DOHH2 (cell line): ENCODE data around the gene LBP.

Experiments
- H3F3A ChIP-seq: fragments of 200-600 bp; sonication (generic), shearing (Covaris generic); 2 replicates; pipeline ENCODE4 v1.6.0; 2016; ENCODE audit warnings: antibody characterized with exemption, mild to moderate bottlenecking; ENCODE audit not compliant: control insufficient read depth, insufficient read depth
- H3K27ac ChIP-seq: fragments of 200-600 bp; sonication (generic); 2 replicates; pipeline ENCODE4 v1.5.1; 2014; ENCODE audit warnings: low read depth, mild to moderate bottlenecking, low read length, moderate library complexity
- H3K27me3 ChIP-seq: fragments of 200-600 bp; sonication (generic); 2 replicates; pipeline ENCODE4 v1.6.1; 2014; ENCODE audit warnings: mild to moderate bottlenecking, low read length, mixed read lengths; ENCODE audit not compliant: control insufficient read depth
- H3K36me3 ChIP-seq: fragments of 200-600 bp; sonication (generic); 2 replicates; pipeline ENCODE4 v1.6.1; 2014; ENCODE audit warnings: mild to moderate bottlenecking, low read length, moderate library complexity, mixed read lengths; ENCODE audit not compliant: control insufficient read depth
- H3K4me1 ChIP-seq: fragments of 200-600 bp; sonication (generic); 2 replicates; pipeline ENCODE4 v1.6.1; 2014; ENCODE audit warnings: mild to moderate bottlenecking, low read length, mixed read lengths; ENCODE audit not compliant: control insufficient read depth
- H3K4me2 ChIP-seq: fragments of 200-600 bp; sonication (generic); 2 replicates; pipeline ENCODE4 v1.6.0; 2014; ENCODE audit warnings: mild to moderate bottlenecking, low read length, moderate library complexity
- H3K4me3 ChIP-seq: fragments of 200-600 bp; sonication (generic); 2 replicates; pipeline ENCODE4 v1.5.1; 2014; ENCODE audit warnings: mild to moderate bottlenecking, low read length, mixed read lengths
- H3K79me2 ChIP-seq: fragments of 200-600 bp; sonication (generic); 2 replicates; pipeline ENCODE4 v1.6.1; 2014; ENCODE audit warnings: mild to moderate bottlenecking, low read length, mixed read lengths; ENCODE audit not compliant: control insufficient read depth
- H3K9me2 ChIP-seq: fragments of 200-600 bp; sonication (generic); replicated peaks from 2 replicates; pipeline ENCODE4 v1.6.1; 2014; ENCODE audit warnings: mild to moderate bottlenecking, low read length, mixed read lengths; ENCODE audit not compliant: control insufficient read depth
- H3K9me3 ChIP-seq: fragments of 200-600 bp; sonication (generic); 2 replicates; pipeline ENCODE4 v1.6.1; 2014; ENCODE audit warnings: antibody characterized with exemption, low read length, mixed read lengths; ENCODE audit not compliant: control insufficient read depth, insufficient read depth
- H4K20me1 ChIP-seq: fragments of 200-600 bp; sonication (generic); 2 replicates; pipeline ENCODE4 v1.6.0; 2014; ENCODE audit warnings: low read depth, mild to moderate bottlenecking, antibody characterized with exemption, low read length, moderate library complexity; ENCODE audit not compliant: control insufficient read depth, insufficient read depth
- EZH2phosphoT487 ChIP-seq: fragments of 200-600 bp; sonication (generic); IDR thresholded peaks from 2 replicates; pipeline ENCODE4 v1.6.1; 2017; ENCODE audit warnings: borderline replicate concordance, mild to moderate bottlenecking, antibody characterized with exemption, low read length, moderate library complexity, mixed read lengths
- TF ChIP-seq, protein P1 (sequence below): fragments of 200-600 bp; sonication (generic); IDR thresholded peaks from one replicate; pipeline ENCODE4 v1.5.1; 2014; ENCODE audit warnings: antibody characterized with exemption, mild to moderate bottlenecking, low read depth, low read length; ENCODE audit not compliant: poor library complexity, severe bottlenecking

Gene LBP

DNA sequence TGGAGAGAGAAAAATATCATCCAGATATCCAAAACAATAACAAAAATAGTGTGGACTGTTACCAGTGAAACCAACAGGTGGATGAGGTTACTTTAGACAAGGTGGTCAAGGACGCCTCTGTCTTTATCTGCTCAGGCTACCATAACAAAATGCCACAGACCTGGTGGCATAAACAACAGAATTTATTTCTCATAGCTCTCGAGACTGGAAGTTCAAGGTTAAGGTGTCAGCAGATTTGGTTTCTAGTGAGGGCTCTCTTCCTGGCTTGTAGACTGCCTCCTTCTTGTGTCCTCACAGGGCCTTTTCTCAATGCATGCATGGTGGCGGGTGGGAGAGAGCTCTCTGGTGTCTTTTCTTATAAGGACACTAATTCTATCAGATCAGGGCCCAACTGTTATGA lies 21.1 kb upstream of the LBP start:
- no peaks in the 10 kb centered on the region for H3K79me2 ChIP-seq
- no peak overlapping the region for H3K27ac ChIP-seq
- no peaks in the 10 kb centered on the region for H3K4me1 ChIP-seq
- no peaks in the 10 kb centered on the region for H3F3A ChIP-seq
- H3K9me2 ChIP-seq: no peaks in the 10 kb centered on the region
- H3K4me2 ChIP-seq: no peak overlapping the region
- no peaks in the 10 kb centered on the region for H3K36me3 ChIP-seq
- TF ChIP-seq, protein P1, sequence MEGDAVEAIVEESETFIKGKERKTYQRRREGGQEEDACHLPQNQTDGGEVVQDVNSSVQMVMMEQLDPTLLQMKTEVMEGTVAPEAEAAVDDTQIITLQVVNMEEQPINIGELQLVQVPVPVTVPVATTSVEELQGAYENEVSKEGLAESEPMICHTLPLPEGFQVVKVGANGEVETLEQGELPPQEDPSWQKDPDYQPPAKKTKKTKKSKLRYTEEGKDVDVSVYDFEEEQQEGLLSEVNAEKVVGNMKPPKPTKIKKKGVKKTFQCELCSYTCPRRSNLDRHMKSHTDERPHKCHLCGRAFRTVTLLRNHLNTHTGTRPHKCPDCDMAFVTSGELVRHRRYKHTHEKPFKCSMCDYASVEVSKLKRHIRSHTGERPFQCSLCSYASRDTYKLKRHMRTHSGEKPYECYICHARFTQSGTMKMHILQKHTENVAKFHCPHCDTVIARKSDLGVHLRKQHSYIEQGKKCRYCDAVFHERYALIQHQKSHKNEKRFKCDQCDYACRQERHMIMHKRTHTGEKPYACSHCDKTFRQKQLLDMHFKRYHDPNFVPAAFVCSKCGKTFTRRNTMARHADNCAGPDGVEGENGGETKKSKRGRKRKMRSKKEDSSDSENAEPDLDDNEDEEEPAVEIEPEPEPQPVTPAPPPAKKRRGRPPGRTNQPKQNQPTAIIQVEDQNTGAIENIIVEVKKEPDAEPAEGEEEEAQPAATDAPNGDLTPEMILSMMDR: no peak
- no peak for TF ChIP-seq EZH2phosphoT487
- H3K27me3 ChIP-seq: 0 out of 2 replicates have a peak, but pooled peaks cover 3% of the 10 kb centered on the region
- no peaks in the 10 kb centered on the region for H4K20me1 ChIP-seq
- H3K4me3 ChIP-seq: no peak overlapping the region
- H3K9me3 ChIP-seq: no peaks in the 10 kb centered on the region

DNA sequence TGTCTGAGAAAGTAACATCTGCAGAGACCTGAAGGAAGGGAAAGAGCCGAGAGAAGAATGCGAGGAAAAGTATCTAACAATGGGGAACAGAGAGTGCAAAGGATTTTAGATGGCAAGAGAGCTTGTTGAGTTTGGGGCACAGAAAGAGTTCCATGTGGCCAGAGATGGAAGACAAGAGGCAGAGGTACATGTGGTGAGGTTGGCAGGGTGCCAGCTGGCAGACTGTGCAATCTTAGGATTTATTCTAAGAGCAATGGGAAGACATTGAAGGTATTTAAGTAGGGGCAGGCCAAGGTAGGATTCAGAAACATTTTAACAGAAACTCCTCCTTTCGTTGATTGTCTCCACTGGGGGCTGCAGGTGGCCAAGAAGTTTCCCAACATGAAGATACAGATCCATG lies 20.4 kb upstream of the LBP start:
- no peak overlapping the region for H3K4me2 ChIP-seq

DNA sequence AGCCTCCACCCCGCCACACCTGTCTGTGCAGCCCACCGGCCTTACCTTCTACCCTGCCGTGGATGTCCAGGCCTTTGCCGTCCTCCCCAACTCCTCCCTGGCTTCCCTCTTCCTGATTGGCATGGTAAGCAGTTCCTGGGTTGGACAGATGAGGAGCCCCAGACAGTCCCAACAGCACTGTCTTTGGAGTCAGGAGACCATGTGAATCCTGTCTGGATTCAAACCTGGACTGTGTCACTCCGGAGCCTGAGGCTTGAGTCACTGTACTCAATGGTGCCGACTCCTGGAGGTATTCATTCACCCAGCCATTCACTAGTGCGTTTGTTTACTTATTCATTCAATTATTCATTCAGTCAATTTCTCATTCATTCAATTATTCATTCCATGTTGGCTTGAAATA lies 20.0 kb upstream of the LBP start:
- no peaks in the 10 kb centered on the region for H3K9me2 ChIP-seq
- TF ChIP-seq, protein P1: no peak
- TF ChIP-seq EZH2phosphoT487: no peak
- H3K4me1 ChIP-seq: no peaks in the 10 kb centered on the region
- H3K36me3 ChIP-seq: no peaks in the 10 kb centered on the region
- H3K27me3 ChIP-seq: 0 out of 2 replicates have a peak, but pooled peaks cover 3% of the 10 kb centered on the region
- no peaks in the 10 kb centered on the region for H3K9me3 ChIP-seq
- H4K20me1 ChIP-seq: no peaks in the 10 kb centered on the region
- H3K79me2 ChIP-seq: no peaks in the 10 kb centered on the region
- H3K4me2 ChIP-seq: no peak overlapping the region
- H3K27ac ChIP-seq: no peak overlapping the region
- no peaks in the 10 kb centered on the region for H3F3A ChIP-seq
- no peak overlapping the region for H3K4me3 ChIP-seq

More for the DNA sequence above, 20.4 kb upstream of the LBP start:
- H4K20me1 ChIP-seq: no peaks in the 10 kb centered on the region
- no peaks in the 10 kb centered on the region for H3K9me3 ChIP-seq
- H3K4me1 ChIP-seq: no peaks in the 10 kb centered on the region
- 0 out of 2 replicates have a peak, but pooled peaks cover 3% of the 10 kb centered on the region for H3K27me3 ChIP-seq
- H3K36me3 ChIP-seq: no peaks in the 10 kb centered on the region
- H3K27ac ChIP-seq: no peak overlapping the region
- no peak overlapping the region for H3K4me3 ChIP-seq
- H3F3A ChIP-seq: no peaks in the 10 kb centered on the region
- H3K9me2 ChIP-seq: no peaks in the 10 kb centered on the region
- TF ChIP-seq, protein P1: no peak
- TF ChIP-seq EZH2phosphoT487: no peak
- no peaks in the 10 kb centered on the region for H3K79me2 ChIP-seq

DNA sequence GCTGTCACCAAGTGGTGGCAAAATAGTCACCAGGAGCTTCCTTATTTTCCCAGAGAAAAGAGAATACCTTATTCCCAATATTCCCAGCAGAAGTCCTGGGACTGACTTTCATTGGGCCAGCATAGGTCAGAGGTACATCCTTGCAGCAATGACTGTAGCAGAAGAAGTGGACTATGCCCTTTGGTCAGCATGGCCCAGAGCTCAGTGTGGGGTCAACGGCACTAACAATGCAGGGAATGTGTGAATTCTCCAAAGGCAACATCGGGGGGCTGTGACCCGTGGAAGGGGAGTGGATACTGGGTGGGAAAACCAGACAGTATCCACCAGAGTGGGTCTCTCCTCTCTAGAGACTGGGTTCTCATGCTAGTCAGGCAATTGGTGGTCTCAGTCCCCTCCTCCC lies 15.6 kb upstream of the LBP start:
- TF ChIP-seq, protein P1: no peak
- no peak for TF ChIP-seq EZH2phosphoT487
- no peak overlapping the region for H3K4me3 ChIP-seq
- no peak overlapping the region for H3K27ac ChIP-seq
- H3F3A ChIP-seq: no peaks in the 10 kb centered on the region
- H3K9me2 ChIP-seq: no peaks in the 10 kb centered on the region
- H3K27me3 ChIP-seq: no peaks in the 10 kb centered on the region
- no peaks in the 10 kb centered on the region for H3K9me3 ChIP-seq
- H3K79me2 ChIP-seq: no peaks in the 10 kb centered on the region
- H3K4me2 ChIP-seq: no peak overlapping the region
- H3K4me1 ChIP-seq: no peaks in the 10 kb centered on the region
- no peaks in the 10 kb centered on the region for H3K36me3 ChIP-seq
- H4K20me1 ChIP-seq: no peaks in the 10 kb centered on the region
